ENCODE data around the gene ZNF503.

Gene ZNF503

GRCh38 chr10:75353183-75353582, 48.4 kb downstream of the ZNF503 start:
- no peak for DNase-seq (ENCODE audit: low spot score)

GRCh38 chr10:75352650-75353049, 48.9 kb downstream of the ZNF503 start:
- no peak for DNase-seq (ENCODE audit: low spot score)

- DNase-seq (ENCODE audit: low spot score), result no peak
These were observed 49.9 kb downstream of the ZNF503 start for GRCh38 chr10:75351637-75352036.

- DNase-seq (ENCODE audit: low spot score), result no peak
These were observed 50.8 kb downstream of the ZNF503 start for GRCh38 chr10:75350791-75351190.
